Measurements from ENCODE around the gene SLC66A2. TPM values are rescaled to one million over a fixed set of nuclear protein-coding genes. Genes with fewer than 3 reads are reported as not detected.

SLC66A2 gene
- total RNA-seq, 1 donor from 2014 or later = 46.5 TPM

DNA sequence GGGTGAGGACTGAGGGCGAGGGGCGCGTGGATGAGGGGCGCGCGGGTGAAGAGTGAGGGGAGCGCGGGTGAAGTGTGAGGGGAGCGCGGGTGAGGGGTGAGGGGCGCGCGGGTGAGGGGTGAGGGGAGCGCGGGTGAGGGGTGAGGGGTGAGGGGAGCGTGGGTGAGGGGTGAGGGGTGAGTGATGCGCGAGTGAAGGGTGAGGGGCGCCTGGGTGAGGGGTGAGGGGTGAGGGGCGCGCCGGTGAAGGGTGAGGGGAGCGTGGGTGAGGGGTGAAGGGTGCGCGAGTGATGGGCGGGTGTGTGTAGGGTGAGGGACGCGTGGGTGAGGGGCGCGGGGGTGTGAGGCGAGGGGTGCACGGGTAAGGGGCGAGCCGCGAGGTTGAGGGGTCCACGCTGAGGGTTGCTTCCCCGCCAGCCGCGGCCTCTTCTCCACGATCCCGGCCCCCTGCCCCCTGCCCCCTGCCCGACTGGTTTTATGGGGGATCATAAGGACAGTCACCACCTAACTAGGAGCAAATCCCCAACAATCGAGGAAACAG is 1.1 kb upstream of the SLC66A2 start:
- no peak overlapping the region for H3K27ac Mint-ChIP-seq
- no peaks in the 10 kb centered on the region for H3K9me3 Mint-ChIP-seq
- DNase-seq = no peak
- H3K36me3 Mint-ChIP-seq (ENCODE audit: low read depth) = peaks cover 12% of the 10 kb centered on the region
- intact Hi-C loops (cut with micrococcal nuclease) = loop anchor here (5.0 to 10.0 kb wide), 4 partner anchors 58 to 885 kb away; partner anchors contain the start of genes ATP9B, CTDP1 and NFATC1
- peaks cover 3% of the 10 kb centered on the region for H3K27me3 Mint-ChIP-seq
- peaks cover 24% of the 10 kb centered on the region for H3K4me1 Mint-ChIP-seq
- peak overlapping the region; percentile 43 for H3K4me3 Mint-ChIP-seq

GRCh38 chr18:79950515-79951341 is 725 bp downstream of the SLC66A2 start:
- peak overlapping the region; percentile 88 for H3K4me3 Mint-ChIP-seq
- peak; percentile 80 for DNase-seq
- H3K36me3 Mint-ChIP-seq (ENCODE audit: low read depth) = peaks cover 14% of the 10 kb centered on the region
- peaks cover 3% of the 10 kb centered on the region for H3K27me3 Mint-ChIP-seq
- peaks cover 35% of the 10 kb centered on the region for H3K4me1 Mint-ChIP-seq
- no peaks in the 10 kb centered on the region for H3K9me3 Mint-ChIP-seq
- intact Hi-C loops (cut with micrococcal nuclease) = loop anchor here (1.0 to 10.0 kb wide), 7 partner anchors 15 to 883 kb away; partner anchors contain the start of genes ATP9B, CTDP1, NFATC1 and TXNL4A
- peak overlapping the region; percentile 79 for H3K27ac Mint-ChIP-seq

GRCh38 chr18:79949697-79950487 is 1.6 kb downstream of the SLC66A2 start:
- Mint-ChIP-seq H3K4me1 (peaks cover 31% of the 10 kb centered on the region), H3K4me3 (peak overlapping the region; percentile 88), H3K36me3 (ENCODE audit: low read depth) (peaks cover 16% of the 10 kb centered on the region), H3K27ac (peak overlapping the region; percentile 79), H3K9me3 (no peaks in the 10 kb centered on the region), H3K27me3 (peaks cover under 1% of the 10 kb centered on the region)
- no peak for DNase-seq
- intact Hi-C loops (cut with micrococcal nuclease) = loop anchor here (5.0 to 10.0 kb wide), 4 partner anchors 55 to 883 kb away; partner anchors contain the start of genes ATP9B, CTDP1 and NFATC1

- DNase-seq = no peak
- H3K9me3 Mint-ChIP-seq = no peaks in the 10 kb centered on the region
- H3K27me3 Mint-ChIP-seq = no peaks in the 10 kb centered on the region
- peaks cover 37% of the 10 kb centered on the region for H3K4me1 Mint-ChIP-seq
- H3K27ac Mint-ChIP-seq = no peak overlapping the region
- H3K36me3 Mint-ChIP-seq (ENCODE audit: low read depth) = peaks cover 16% of the 10 kb centered on the region
- intact Hi-C loops (cut with micrococcal nuclease) = no loop called here
- H3K4me3 Mint-ChIP-seq = peak overlapping the region; percentile 51
Measured at GRCh38 chr18:79948719-79949411, 2.6 kb downstream of the SLC66A2 start.

DNA sequence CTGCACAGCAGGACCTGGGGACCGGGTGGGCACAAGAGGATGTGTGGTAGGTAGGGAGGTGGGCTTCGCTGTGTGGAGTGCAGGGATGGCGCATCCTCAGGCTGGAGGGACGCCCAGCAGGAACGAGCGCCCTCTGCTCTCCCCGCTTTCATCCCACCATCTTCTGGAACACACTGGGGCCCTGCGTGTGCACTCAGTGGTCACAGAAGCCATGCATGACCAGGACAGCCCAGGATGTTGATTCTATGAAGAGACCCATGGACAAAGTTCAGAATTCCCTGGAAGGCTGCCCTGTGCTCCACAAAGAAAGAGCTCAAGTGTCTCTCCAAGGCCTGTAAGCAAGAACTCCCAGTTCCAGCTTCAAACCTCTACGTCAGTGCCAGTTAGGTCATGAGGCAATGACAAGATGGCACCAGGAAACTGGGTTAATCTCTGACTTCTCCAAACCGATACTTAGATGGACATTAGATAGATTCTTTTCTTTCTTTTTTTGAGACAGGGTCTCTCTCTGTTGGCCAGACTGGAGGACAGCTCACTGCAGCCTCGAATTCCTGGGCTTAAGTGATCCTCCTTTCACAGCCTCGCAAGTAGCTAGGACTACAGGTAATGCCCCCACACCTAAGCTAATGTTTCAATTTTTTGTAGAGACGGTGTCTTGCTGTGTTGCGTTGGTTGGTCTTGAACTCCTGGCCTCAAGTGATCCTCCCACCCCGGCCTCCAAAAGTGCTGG is 3.4 kb downstream of the SLC66A2 start:
- intact Hi-C loops (cut with micrococcal nuclease) = no loop called here
- Mint-ChIP-seq H3K27ac (no peak overlapping the region), H3K4me1 (peaks cover 37% of the 10 kb centered on the region), H3K4me3 (no peak overlapping the region), H3K36me3 (ENCODE audit: low read depth) (peaks cover 16% of the 10 kb centered on the region), H3K9me3 (no peaks in the 10 kb centered on the region), H3K27me3 (no peaks in the 10 kb centered on the region)
- DNase-seq = no peak

DNA sequence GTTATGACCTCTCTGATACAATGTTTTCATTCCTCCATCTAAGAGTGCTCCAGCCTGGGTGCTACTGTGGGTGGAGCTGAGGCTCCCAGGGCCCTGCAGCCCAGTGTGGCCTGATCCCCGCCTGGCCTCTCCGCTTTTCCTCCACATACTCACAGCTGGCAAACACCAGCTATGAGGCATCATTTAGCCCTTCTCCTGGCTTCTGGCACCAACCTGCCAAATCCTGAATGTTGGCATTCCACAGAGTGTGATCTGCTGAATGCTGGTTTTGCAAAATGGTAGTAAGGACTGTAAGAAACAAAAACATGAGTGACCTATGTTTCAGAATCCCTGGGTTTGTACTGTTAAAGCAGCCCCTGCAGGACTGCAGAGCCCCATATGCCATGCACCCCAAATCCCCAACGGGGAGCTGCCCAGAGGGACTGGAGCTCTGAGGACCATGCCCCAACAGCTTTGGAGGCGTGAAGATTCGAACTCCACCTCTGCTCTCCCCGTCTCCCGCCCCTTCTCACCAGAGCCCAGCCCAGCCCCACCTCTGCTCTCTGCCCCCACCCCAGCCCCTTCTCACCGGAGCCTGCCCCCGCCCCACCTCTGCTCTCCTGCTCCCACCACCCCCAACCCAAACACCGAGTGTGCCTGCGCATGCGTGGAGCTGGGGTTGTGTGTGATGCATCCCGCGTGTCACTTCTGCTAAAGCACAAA is 4.2 kb downstream of the SLC66A2 start:
- DNase-seq = no peak
- Mint-ChIP-seq H3K4me3 (no peak overlapping the region), H3K36me3 (ENCODE audit: low read depth) (peaks cover 23% of the 10 kb centered on the region), H3K4me1 (peaks cover 37% of the 10 kb centered on the region), H3K9me3 (no peaks in the 10 kb centered on the region), H3K27ac (no peak overlapping the region), H3K27me3 (no peaks in the 10 kb centered on the region)
- intact Hi-C loops (cut with micrococcal nuclease) = no loop called here

DNA sequence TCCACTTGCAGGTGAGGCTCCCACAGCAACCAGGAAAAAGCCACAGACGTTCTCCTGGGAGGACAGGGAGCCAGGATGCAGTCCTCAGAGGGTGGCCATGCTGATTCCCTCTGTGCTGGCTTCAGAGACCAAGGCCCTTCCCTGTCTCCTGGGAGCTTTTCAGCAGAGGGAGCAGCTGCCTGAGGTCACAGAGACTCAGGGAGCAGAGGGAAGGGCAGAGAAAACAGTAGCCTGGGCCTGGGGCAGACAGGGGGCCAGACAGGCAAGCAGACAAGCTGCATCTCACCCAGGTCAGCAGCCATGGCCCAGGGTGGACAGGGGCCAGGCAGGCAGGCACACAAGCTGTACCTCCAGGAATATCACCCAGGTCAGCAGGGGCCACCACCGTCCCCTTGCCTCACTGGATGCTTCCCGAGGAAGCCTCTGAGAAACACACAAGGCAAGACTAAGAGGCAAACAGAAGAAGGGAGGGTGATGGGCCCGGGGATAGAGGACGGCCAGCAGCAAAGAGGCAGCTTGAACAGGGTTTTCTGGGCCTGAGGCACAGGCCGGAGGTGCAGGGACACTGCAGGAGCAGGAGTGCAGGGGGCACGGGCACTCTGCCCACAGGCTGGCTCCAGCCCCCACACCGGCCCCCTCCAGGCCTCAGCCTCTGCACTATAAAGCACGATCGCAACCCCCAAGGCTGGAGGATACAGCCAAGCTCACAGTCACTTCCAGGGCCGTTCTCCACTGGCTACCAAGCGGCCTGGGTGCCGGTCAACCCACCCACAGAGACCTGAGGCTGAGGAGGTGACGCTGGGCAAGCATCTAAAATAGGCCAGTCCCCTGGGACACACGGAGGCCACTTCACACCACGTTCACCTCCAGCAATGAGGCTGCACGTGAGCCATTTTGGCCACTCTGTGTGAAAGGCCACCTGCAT is 6.1 kb downstream of the SLC66A2 start:
- H3K27me3 Mint-ChIP-seq = no peaks in the 10 kb centered on the region
- intact Hi-C loops (cut with micrococcal nuclease) = no loop called here

DNA sequence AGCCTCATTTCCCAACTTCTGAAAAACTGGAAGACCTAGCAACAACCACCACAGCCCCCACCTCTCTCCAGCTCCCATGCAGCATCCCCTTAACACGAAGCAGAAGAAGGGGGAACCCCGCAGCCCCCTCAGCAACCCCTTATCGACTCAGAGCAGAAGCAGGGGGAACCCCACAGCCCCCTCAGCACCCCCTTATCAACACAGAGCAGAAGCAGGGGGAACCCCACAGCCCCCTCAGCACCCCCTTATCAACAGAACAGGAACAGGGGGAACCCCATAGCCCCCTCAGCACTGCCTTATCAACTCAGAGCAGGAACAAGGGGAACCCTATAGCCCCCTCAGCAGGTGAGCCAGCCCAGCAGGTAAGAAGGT is 6.7 kb downstream of the SLC66A2 start:
- DNase-seq = no peak
- Mint-ChIP-seq H3K4me3 (peak overlapping the region; percentile 24), H3K9me3 (no peaks in the 10 kb centered on the region), H3K27me3 (no peaks in the 10 kb centered on the region), H3K27ac (peak overlapping the region; percentile 43), H3K36me3 (ENCODE audit: low read depth) (peaks cover 31% of the 10 kb centered on the region), H3K4me1 (peaks cover 29% of the 10 kb centered on the region)
- intact Hi-C loops (cut with micrococcal nuclease) = no loop called here

More for the DNA sequence above, 6.1 kb downstream of the SLC66A2 start:
- Mint-ChIP-seq H3K4me1 (peaks cover 34% of the 10 kb centered on the region), H3K27ac (no peak overlapping the region), H3K4me3 (no peak overlapping the region), H3K9me3 (no peaks in the 10 kb centered on the region), H3K36me3 (ENCODE audit: low read depth) (peaks cover 29% of the 10 kb centered on the region)
- DNase-seq = no peak

DNA sequence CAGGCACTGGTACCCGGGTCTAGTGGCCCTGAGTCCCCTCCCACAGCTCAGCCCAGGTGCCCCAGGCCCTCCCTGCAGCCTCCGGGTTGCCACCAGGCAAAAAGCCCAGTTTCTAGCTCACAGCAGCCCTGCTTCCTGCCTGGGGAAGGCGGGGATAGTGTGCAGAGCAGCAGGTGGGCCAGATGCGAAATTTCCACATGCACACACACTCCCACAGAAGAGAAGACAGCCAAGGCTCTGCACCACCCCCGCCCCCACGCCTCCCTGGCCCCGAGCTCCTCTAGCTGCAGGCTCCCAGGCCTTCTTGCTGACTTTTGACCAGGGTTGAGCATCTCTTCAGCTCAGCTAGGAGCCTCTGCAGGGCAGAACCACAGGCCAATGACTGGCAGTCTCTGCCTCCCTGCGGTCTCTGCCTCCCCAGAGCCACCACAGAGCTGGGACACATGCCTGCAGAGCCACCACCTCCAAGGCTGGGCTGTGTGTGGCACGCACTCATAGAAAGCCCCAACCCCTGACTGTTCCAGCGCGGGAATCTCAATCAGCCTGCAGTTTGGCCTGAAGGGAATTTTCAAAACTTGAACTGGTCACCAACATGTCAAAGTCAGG is 7.2 kb downstream of the SLC66A2 start:
- intact Hi-C loops (cut with micrococcal nuclease) = no loop called here
- Mint-ChIP-seq H3K27me3 (no peaks in the 10 kb centered on the region), H3K36me3 (ENCODE audit: low read depth) (peaks cover 34% of the 10 kb centered on the region), H3K9me3 (no peaks in the 10 kb centered on the region), H3K4me1 (peaks cover 25% of the 10 kb centered on the region), H3K4me3 (peak overlapping the region; percentile 24), H3K27ac (peak overlapping the region; percentile 43)
- peak; percentile 72 for DNase-seq

- no peak overlapping the region for H3K4me3 Mint-ChIP-seq
Measured at GRCh38 chr18:79943608-79944125, 7.8 kb downstream of the SLC66A2 start.

GRCh38 chr18:79942786-79943607 is 8.5 kb downstream of the SLC66A2 start:
- no peak for DNase-seq
- intact Hi-C loops (cut with micrococcal nuclease) = no loop called here
- H3K36me3 Mint-ChIP-seq (ENCODE audit: low read depth) = peaks cover 41% of the 10 kb centered on the region
- no peak overlapping the region for H3K4me3 Mint-ChIP-seq
- H3K27ac Mint-ChIP-seq = no peak overlapping the region
- no peaks in the 10 kb centered on the region for H3K27me3 Mint-ChIP-seq
- peaks cover 23% of the 10 kb centered on the region for H3K4me1 Mint-ChIP-seq
- H3K9me3 Mint-ChIP-seq = no peaks in the 10 kb centered on the region

More at GRCh38 chr18:79943608-79944125, 7.8 kb downstream of the SLC66A2 start:
- Mint-ChIP-seq H3K36me3 (ENCODE audit: low read depth) (peaks cover 34% of the 10 kb centered on the region), H3K4me1 (peaks cover 23% of the 10 kb centered on the region), H3K27me3 (no peaks in the 10 kb centered on the region), H3K9me3 (no peaks in the 10 kb centered on the region), H3K27ac (no peak overlapping the region)
- intact Hi-C loops (cut with micrococcal nuclease) = no loop called here
- no peak for DNase-seq

All from activated CD4-positive, alpha-beta T cell treated with anti-CD3 and anti-CD28 coated beads, Interleukin-2, amount 10 ng/mL, durations not matched to agents 24 days and 14 days (primary cell).